HG03175 (cell line): ENCODE data around the gene SNX21.
"Not testable (repeated sequence)": the region's sequence is repeated elsewhere in the genome, so short reads cannot be mapped to it uniquely, and the experiment has no call there.

Experiments used
- ATAC-seq: cut with Tn5 transposase; IDR thresholded peaks from one replicate; pipeline ENCODE4 v1.9.1; 2021; ENCODE audit warnings: mild to moderate bottlenecking, moderate library complexity; ENCODE audit not compliant: unreplicated experiment

SNX21 gene

GRCh38 chr20:45848421-45848820, 14.8 kb downstream of the SNX21 start:
- no peak for ATAC-seq

GRCh38 chr20:45848969-45849582, 15.5 kb downstream of the SNX21 start:
- no peak for ATAC-seq

GRCh38 chr20:45850238-45850637, 16.6 kb downstream of the SNX21 start:
- ATAC-seq = no peak

GRCh38 chr20:45850926-45851325, 17.3 kb downstream of the SNX21 start:
- ATAC-seq = no peak

GRCh38 chr20:45851501-45851900, 17.9 kb downstream of the SNX21 start:
- no peak for ATAC-seq

GRCh38 chr20:45852326-45852725, 18.7 kb downstream of the SNX21 start:
- ATAC-seq = no peak

- no peak for ATAC-seq
These were observed 19.9 kb downstream of the SNX21 start for GRCh38 chr20:45853484-45853883.

- ATAC-seq = peak; percentile 97
These were observed 23.7 kb downstream of the SNX21 start, which contains the start of the genes ACOT8 and ZSWIM3 for GRCh38 chr20:45857114-45857881. Gene ACOT8 (minus strand): TSS chr20:45857392. CDS start chr20:45857315, 77 bp downstream. Gene ZSWIM3 (plus strand): TSS chr20:45857614. CDS start chr20:45857826, 212 bp downstream.

GRCh38 chr20:45857882-45858216, 24.2 kb downstream of the SNX21 start:
- ATAC-seq = peak; percentile 22

- ATAC-seq = no peak
These were observed 26.3 kb downstream of the SNX21 start for GRCh38 chr20:45859916-45860315.

GRCh38 chr20:45860560-45861220, 27.1 kb downstream of the SNX21 start:
- no peak for ATAC-seq

GRCh38 chr20:45861221-45862075, 27.8 kb downstream of the SNX21 start:
- ATAC-seq = no peak

GRCh38 chr20:45863543-45864470, 30.2 kb downstream of the SNX21 start:
- ATAC-seq = no peak

GRCh38 chr20:45866454-45866853, 32.9 kb downstream of the SNX21 start:
- no peak for ATAC-seq

GRCh38 chr20:45867136-45867818, 33.7 kb downstream of the SNX21 start:
- no peak for ATAC-seq

GRCh38 chr20:45867819-45868176, 34.2 kb downstream of the SNX21 start:
- no peak for ATAC-seq

- no peak for ATAC-seq
These were observed 39.0 kb downstream of the SNX21 start for GRCh38 chr20:45872626-45873025.

GRCh38 chr20:45873409-45874103, 40.0 kb downstream of the SNX21 start:
- no peak for ATAC-seq

- ATAC-seq = not testable (repeated sequence)
These were observed 40.5 kb downstream of the SNX21 start for GRCh38 chr20:45874104-45874481.
